Mucosa of stomach (tissue), 1 donor: ENCODE data around the gene TAF1.
"Not testable (repeated sequence)": the region's sequence is repeated elsewhere in the genome, so short reads cannot be mapped to it uniquely, and the experiment has no call there.

Experiments used
- H3K27me3 ChIP-seq: one replicate; pipeline ENCODE4 v1.7.0; 2013; ENCODE audit warnings: mild to moderate bottlenecking, low read length; ENCODE audit not compliant: control insufficient read depth, insufficient read depth
- H3K36me3 ChIP-seq: one replicate; pipeline ENCODE4 v1.7.0; 2013; ENCODE audit warnings: low read length; ENCODE audit not compliant: control insufficient read depth, insufficient read depth
- H3K4me1 ChIP-seq: one replicate; pipeline ENCODE4 v1.7.0; 2013; ENCODE audit warnings: mild to moderate bottlenecking, low read length; ENCODE audit not compliant: control insufficient read depth, insufficient read depth
- H3K4me3 ChIP-seq: one replicate; pipeline ENCODE4 v1.7.0; 2013; ENCODE audit warnings: low read length
- H3K9ac ChIP-seq: one replicate; pipeline ENCODE4 v1.7.0; 2013; ENCODE audit warnings: mild to moderate bottlenecking, low read length, moderate library complexity
- H3K9me3 ChIP-seq: one replicate; pipeline ENCODE4 v1.7.0; 2013; ENCODE audit warnings: mild to moderate bottlenecking, low read length, moderate library complexity; ENCODE audit not compliant: control insufficient read depth
- donor health status: Pancreatic carcinoma.

Gene TAF1

DNA sequence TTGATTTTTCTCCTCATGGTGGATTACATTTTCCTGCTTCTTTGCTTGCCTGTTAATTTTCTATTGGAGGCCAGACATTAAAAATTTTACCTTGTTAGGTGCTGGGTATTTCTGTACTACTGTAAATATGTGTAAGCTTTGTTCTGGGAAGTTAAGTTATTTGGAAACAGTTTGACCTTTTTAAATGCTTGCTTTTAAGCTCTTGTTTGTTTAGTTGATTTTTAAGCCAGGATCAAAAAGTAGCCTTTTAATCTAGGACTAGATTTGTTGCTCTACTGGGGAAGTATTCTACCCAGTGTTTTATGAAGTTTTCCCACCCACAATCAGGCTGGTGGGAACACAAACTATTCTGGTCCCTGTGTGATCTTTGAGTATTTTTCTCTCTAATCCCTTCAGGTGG is 121.7 kb downstream of the TAF1 start:
- Histone ChIP-seq H3K9ac (no peak overlapping the region), H3K9me3 (no peaks in the 10 kb centered on the region), H3K27me3 (no peaks in the 10 kb centered on the region), H3K4me1 (peaks cover 3% of the 10 kb centered on the region), H3K4me3 (no peak overlapping the region), H3K36me3 (no peaks in the 10 kb centered on the region)

DNA sequence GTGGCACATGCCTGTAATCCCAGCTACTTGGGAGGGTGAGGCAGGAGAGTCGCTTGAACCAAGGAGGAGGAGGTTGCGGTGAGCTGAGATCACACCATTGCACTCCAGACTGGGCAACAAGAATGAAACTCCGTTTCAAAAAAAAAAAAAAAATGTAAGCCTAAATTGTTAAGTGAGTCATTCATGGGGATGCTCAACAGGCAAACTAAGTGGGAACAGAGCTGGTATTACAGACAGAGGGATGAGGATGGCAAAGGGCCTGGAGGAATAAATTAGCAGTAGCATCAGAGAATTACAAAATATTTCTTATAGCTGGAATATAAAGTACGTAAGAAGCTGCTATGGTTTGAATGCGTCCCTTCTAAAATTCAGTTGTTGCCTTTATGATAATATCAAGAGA is 123.4 kb downstream of the TAF1 start:
- no peak overlapping the region for H3K4me3 ChIP-seq
- no peak overlapping the region for H3K9ac ChIP-seq
- no peaks in the 10 kb centered on the region for H3K36me3 ChIP-seq
- peaks cover 3% of the 10 kb centered on the region for H3K4me1 ChIP-seq
- H3K27me3 ChIP-seq: no peaks in the 10 kb centered on the region
- no peaks in the 10 kb centered on the region for H3K9me3 ChIP-seq

DNA sequence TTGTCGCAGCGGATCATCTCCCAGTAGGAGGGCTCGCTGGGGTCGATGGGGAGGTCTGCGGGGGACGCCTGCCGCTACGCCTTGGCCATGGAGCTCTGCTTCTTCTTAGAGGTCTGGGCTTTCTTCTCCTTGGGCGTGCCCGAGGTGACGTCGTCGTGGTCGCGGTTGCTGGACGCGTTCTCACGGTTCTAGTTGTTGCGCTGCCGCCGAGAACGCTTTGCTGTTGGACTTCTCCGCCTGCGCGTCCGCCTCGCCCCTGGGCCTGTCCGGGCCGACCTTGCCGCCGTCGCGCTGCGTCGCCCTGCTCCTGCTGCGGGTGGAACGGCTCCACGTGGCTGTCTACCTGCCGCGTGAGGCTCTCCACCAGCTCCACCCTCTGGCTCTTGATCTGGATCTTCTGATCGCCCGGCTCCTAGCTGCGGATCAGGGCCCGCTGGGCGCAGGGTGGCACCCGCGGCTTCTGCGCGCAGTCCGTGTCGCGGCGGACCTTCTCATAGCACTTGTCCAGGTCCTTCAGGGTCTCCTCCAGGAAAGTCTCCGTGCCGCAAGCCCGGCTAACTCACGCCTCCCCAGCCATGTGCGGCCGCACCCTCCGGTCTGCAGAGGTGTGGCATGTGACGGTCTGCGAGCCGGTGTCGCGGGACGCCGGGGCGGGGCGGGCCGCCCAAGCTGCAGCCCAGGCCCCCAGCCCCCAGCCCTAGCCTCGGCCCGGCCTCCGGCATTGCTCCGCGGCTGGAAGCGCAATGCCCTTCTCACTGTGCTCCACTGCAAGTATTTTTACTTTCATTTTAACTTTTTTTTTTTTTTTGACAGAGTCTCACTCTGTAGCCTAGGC is 126.3 kb downstream of the TAF1 start:
- H3K36me3 ChIP-seq: no peaks in the 10 kb centered on the region
- H3K27me3 ChIP-seq: no peaks in the 10 kb centered on the region
- H3K9me3 ChIP-seq: no peaks in the 10 kb centered on the region
- peaks cover 3% of the 10 kb centered on the region for H3K4me1 ChIP-seq
- peak overlapping the region; percentile 39 for H3K9ac ChIP-seq
- peak overlapping the region; percentile 41 for H3K4me3 ChIP-seq

DNA sequence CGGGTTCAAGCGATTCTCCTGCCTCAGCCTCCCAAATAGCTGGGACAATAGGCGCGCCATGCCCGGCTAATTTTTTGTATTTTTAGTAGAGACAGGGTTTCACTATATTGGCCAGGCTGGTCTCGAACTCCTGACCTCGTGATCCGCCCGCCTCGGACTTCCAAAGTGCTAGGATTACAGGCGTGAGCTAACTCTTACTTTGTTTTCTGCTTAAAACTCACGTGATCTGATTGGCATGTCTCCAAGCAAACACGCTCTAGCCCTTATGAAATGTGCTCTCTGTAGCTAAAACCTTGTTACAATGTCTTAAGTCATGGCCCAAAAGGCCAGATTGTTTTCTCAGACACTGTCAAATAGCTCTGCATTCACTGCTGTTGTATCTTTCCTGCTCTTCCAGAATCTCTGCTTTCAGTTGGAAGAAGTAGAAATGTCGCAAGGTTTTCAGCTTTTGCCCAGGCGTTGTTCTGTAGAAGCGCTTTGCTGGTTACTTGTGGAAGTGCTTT is 127.0 kb downstream of the TAF1 start:
- Histone ChIP-seq H3K4me3 (no peak overlapping the region), H3K36me3 (no peaks in the 10 kb centered on the region), H3K9me3 (no peaks in the 10 kb centered on the region), H3K9ac (no peak overlapping the region), H3K4me1 (peaks cover 3% of the 10 kb centered on the region), H3K27me3 (no peaks in the 10 kb centered on the region)

DNA sequence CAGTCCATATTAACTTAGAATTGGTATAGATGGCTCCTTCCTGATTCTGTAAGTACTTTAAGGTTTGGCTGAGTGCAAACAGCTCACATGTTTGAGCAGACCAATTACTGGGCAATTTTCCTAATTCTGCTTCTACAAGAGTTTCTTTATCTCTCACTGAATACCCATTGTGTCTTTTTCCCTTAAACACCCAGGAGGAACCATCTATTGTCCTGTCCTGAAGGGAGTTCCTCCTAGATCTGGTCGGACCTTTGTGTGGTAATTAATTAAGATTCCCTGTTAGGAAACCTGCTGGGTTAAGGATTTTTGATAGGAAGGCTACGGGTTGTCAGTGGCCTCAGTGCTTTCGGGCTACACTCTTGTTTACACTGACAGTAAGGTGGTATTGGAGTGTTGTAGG is 129.8 kb downstream of the TAF1 start:
- not testable (repeated sequence) for H3K9ac ChIP-seq

DNA sequence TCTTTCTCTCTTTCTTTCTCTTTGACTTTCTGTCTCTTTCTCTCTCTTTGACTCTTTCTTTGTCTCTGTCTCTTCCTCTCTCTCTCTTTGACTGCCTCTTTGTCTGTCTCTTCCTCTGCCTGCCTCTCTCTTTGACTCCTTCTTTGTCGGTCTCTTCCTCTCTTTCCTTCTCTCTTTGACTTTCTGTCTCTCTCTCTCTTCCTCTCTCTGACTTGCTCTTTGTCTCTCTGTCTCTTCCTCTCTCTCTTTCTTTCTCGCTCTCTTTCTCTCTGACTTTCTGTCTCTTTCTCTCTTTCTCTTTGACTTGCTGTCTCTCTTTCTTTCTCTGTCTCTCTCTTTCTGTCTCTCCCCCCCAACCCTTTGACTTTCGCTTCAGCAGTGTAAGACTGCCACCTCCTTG is 130.3 kb downstream of the TAF1 start:
- no peaks in the 10 kb centered on the region for H3K27me3 ChIP-seq
- H3K4me1 ChIP-seq: peaks cover 3% of the 10 kb centered on the region
- no peak overlapping the region for H3K4me3 ChIP-seq
- H3K9me3 ChIP-seq: no peaks in the 10 kb centered on the region
- no peaks in the 10 kb centered on the region for H3K36me3 ChIP-seq
- H3K9ac ChIP-seq: no peak overlapping the region

More for the DNA sequence above, 129.8 kb downstream of the TAF1 start:
- not testable (repeated sequence) for H3K9me3 ChIP-seq, H3K36me3 ChIP-seq, H3K4me1 ChIP-seq, H3K4me3 ChIP-seq, H3K27me3 ChIP-seq

DNA sequence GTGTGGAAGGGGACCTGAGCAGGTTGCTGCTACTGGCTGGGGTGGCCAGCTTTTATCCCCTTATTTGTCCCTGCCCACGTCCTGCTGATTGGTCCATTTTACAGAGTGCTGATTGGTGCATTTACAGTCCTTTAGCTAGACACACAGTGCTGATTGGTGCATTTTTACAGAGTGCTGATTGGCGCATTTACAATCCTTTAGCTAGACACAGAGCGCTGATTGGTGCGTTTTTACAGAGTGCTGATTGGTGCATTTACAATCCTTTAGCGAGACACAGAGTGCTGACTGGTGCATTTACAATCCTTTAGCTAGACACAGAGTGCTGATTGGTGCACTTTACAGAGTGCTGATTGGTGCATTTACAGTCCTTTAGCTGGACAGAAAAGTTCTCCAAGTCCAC is 135.9 kb downstream of the TAF1 start:
- not testable (repeated sequence) for H3K4me3 ChIP-seq, H3K36me3 ChIP-seq, H3K9ac ChIP-seq, H3K4me1 ChIP-seq, H3K9me3 ChIP-seq, H3K27me3 ChIP-seq

DNA sequence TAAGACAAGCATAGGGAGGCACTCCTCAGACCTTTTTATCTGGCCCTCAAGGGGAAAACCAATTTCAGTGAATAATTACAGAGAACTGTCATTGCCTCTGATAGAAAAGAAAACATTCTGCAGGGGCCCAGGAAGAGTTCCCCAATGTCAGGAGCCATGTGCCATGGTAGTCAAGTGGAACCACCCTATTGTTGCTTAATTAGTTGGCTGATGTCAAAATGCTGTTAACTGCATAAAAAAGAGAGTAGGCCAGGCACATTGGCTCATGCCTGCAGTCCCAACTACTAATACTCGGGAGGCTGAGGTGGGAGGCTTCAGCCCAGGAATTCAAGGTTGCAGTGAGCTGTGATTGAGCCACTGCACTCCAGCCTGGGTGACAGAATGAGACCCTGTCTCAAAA is 138.2 kb downstream of the TAF1 start:
- Histone ChIP-seq H3K4me3 (no peak overlapping the region), H3K9me3 (no peaks in the 10 kb centered on the region), H3K4me1 (no peaks in the 10 kb centered on the region), H3K9ac (no peak overlapping the region), H3K36me3 (no peaks in the 10 kb centered on the region), H3K27me3 (no peaks in the 10 kb centered on the region)

DNA sequence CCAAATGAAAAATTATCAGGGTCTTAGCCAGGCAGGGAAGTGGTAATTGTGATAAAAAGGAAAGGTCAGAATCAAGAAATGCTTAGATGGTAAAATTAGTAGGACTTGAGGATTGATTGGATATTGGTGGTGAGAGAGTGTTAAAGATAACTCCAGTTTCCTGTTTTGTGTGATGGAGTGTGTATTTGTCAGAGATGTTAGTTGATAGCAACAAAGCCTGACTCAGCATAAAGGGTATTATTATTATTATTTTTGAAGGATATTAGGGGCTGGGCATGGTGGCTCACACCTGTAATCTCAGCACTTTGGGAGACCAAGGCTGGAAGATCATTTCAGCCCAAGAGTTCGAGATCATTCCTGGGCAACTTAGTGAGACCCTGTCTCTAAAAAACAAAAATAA is 143.1 kb downstream of the TAF1 start:
- no peak overlapping the region for H3K4me3 ChIP-seq

DNA sequence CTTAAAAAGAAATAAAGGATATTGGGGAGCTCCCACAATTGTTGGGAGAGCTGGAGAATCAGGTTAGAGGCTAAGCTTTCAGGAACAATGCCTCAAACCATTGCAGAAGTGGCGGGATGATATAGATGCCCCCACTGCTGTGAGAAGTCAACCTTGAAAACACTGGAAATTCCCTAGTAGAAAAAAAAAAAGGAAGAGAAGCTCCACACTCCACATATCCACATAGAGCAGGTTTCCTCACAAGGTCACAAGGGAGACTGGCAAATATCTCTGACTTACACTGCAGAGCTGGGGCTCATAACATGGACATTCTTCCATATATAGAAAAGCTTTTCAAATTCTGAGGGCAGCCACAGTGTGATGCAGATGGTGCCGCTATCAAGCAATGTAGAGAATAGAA is 144.0 kb downstream of the TAF1 start:
- Histone ChIP-seq H3K36me3 (no peaks in the 10 kb centered on the region), H3K4me1 (no peaks in the 10 kb centered on the region), H3K9ac (no peak overlapping the region), H3K4me3 (no peak overlapping the region), H3K27me3 (no peaks in the 10 kb centered on the region), H3K9me3 (no peaks in the 10 kb centered on the region)

More for the DNA sequence above, 143.1 kb downstream of the TAF1 start:
- no peaks in the 10 kb centered on the region for H3K9me3 ChIP-seq
- H3K27me3 ChIP-seq: no peaks in the 10 kb centered on the region
- no peaks in the 10 kb centered on the region for H3K4me1 ChIP-seq
- H3K9ac ChIP-seq: no peak overlapping the region
- H3K36me3 ChIP-seq: no peaks in the 10 kb centered on the region

DNA sequence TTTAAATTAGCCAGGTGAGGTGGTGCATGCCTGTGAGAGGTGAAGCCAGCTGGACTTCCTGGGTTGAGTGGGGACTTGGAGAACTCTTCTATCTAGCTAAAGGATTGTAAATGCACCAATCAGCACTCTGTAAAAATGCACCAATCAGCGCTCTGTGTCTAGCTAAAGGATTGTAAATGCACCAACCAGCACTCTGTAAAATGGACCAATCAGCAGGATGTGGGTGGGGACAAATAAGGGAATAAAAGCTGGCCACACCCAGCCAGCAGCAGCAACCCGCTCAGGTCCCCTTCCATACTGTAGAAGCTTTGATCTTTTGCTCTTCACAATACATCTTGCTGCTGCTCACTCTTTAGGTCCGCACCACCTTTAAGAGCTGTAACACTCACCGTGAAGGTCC is 147.6 kb downstream of the TAF1 start:
- H3K9me3 ChIP-seq, H3K4me3 ChIP-seq, H3K4me1 ChIP-seq, H3K27me3 ChIP-seq, H3K36me3 ChIP-seq, H3K9ac ChIP-seq: not testable (repeated sequence)

DNA sequence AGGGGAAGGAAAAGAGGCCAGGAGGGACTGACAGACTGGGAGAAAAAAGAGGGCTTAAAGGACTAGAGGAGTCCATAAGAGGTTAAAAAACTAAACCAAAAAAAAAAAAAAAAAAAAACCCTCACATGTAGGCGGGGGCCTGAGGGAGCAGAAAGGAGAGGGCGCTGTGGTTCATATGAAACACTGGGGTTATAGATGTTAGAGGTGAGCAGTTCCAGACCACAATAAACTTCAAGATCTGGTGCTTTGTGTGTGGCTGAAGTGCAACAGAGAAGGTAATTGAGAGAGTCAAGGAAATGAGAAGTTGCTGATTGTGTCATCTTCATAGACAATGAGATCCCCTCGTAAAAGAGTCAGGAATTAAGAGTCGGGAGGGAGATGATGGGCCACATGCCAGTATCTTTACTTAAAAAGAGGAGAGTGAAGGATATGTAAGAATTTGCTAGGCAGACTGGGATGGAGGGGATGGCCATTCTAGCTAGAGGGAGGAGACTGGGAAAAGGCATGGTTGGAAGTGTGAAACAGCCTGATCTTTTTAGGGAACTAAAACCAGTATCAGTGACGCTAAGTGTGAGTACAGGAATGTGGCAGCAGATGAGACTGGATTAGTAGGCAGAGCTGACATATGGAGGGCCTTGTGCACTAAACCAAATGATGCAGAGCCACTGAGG is 148.3 kb downstream of the TAF1 start:
- H3K9me3 ChIP-seq: no peaks in the 10 kb centered on the region
- no peaks in the 10 kb centered on the region for H3K36me3 ChIP-seq
- no peaks in the 10 kb centered on the region for H3K4me1 ChIP-seq
- H3K27me3 ChIP-seq: no peaks in the 10 kb centered on the region
- no peak overlapping the region for H3K4me3 ChIP-seq
- H3K9ac ChIP-seq: no peak overlapping the region
